ENCODE data around the gene MAPKAPK3.

Gene MAPKAPK3

GRCh38 chr3:50648944-50649343 lies 32.0 kb downstream of the MAPKAPK3 start:
- no peak for TF ChIP-seq CTCF (IDR thresholded peaks at IDR 0.05; ENCODE audit: control extremely low read depth, extremely low read depth, low read depth, missing control alignments)
- POLR2A ChIA-PET, result no interaction called here
- CTCF ChIA-PET, result interaction anchor here (1.0 to 10.8 kb wide), 4 partner anchors 10 to 324 kb away, joined by 3 to 240 read pairs (median 3); partner anchors contain the start of genes CISH and MAPKAPK3

GRCh38 chr3:50649451-50649931 lies 32.5 kb downstream of the MAPKAPK3 start:
- no peak for TF ChIP-seq CTCF (IDR thresholded peaks at IDR 0.05; ENCODE audit: control extremely low read depth, extremely low read depth, low read depth, missing control alignments)
- DNase-seq (ENCODE audit: extremely low spot score), result no peak
- ChIA-PET CTCF (interaction anchor here (0.9 to 10.8 kb wide), 5 partner anchors 9 to 323 kb away, joined by 3 to 240 read pairs (median 3); partner anchors contain the start of genes CISH and MAPKAPK3), POLR2A (no interaction called here)

More at GRCh38 chr3:50648944-50649343, 32.0 kb downstream of the MAPKAPK3 start:
- DNase-seq (ENCODE audit: extremely low spot score), result no peak

GRCh38 chr3:50650018-50650417 lies 33.1 kb downstream of the MAPKAPK3 start:
- CTCF ChIA-PET, result interaction anchor here (0.9 to 10.8 kb wide), 5 partner anchors 8 to 323 kb away, joined by 3 to 240 read pairs (median 3); partner anchors contain the start of genes CISH and MAPKAPK3
- TF ChIP-seq CTCF (IDR thresholded peaks at IDR 0.05; ENCODE audit: control extremely low read depth, extremely low read depth, low read depth, missing control alignments), result no peak
- no peak for DNase-seq (ENCODE audit: extremely low spot score)
- POLR2A ChIA-PET, result no interaction called here

GRCh38 chr3:50651445-50651844 lies 34.5 kb downstream of the MAPKAPK3 start:
- CTCF ChIA-PET, result interaction anchor here (10.8 kb wide), 1 partner anchor 37 kb away, joined by 240 read pairs; the partner anchor contains the start of genes CISH and MAPKAPK3

GRCh38 chr3:50651920-50652529 lies 35.1 kb downstream of the MAPKAPK3 start:
- POLR2A ChIA-PET, result no interaction called here

More at GRCh38 chr3:50651445-50651844, 34.5 kb downstream of the MAPKAPK3 start:
- POLR2A ChIA-PET, result interaction anchor here (0.6 kb wide), 1 partner anchor 21 kb away, joined by 3 read pairs; no protein-coding TSS in a partner anchor
- TF ChIP-seq CTCF (IDR thresholded peaks at IDR 0.05; ENCODE audit: control extremely low read depth, extremely low read depth, low read depth, missing control alignments), result no peak
- no peak for DNase-seq (ENCODE audit: extremely low spot score)

More at GRCh38 chr3:50651920-50652529, 35.1 kb downstream of the MAPKAPK3 start:
- CTCF ChIA-PET, result interaction anchor here (1.1 to 10.8 kb wide), 15 partner anchors 7 to 720 kb away, joined by 3 to 240 read pairs (median 5); partner anchors contain the start of genes CISH, HEMK1 and MAPKAPK3
- no peak for DNase-seq (ENCODE audit: extremely low spot score)
- TF ChIP-seq CTCF (IDR thresholded peaks at IDR 0.05; ENCODE audit: control extremely low read depth, extremely low read depth, low read depth, missing control alignments), result no peak
